NCI-H1694 (cell line): ENCODE results near the gene C5orf47.

ENCODE experiments used
- DNase-seq: peaks from one replicate; lab custom pipeline; 2025; lab: John Stamatoyannopoulos, UW

Gene C5orf47

GRCh38 chr5:173970878-173971650 lies 17.9 kb upstream of the C5orf47 start:
- no peak for DNase-seq

- no peak for DNase-seq
Measured at GRCh38 chr5:173971681-173972345, 17.2 kb upstream of the C5orf47 start.

GRCh38 chr5:173972607-173972924 lies 16.4 kb upstream of the C5orf47 start:
- no peak for DNase-seq

GRCh38 chr5:173972925-173973615 lies 15.9 kb upstream of the C5orf47 start:
- DNase-seq: peak; percentile 72

GRCh38 chr5:173973616-173973969 lies 15.4 kb upstream of the C5orf47 start:
- DNase-seq: no peak

- no peak for DNase-seq
Measured at GRCh38 chr5:173974688-173975239, 14.2 kb upstream of the C5orf47 start.

GRCh38 chr5:173981185-173981761 lies 7.7 kb upstream of the C5orf47 start:
- no peak for DNase-seq

- no peak for DNase-seq
Measured at GRCh38 chr5:173984218-173984617, 4.8 kb upstream of the C5orf47 start.

GRCh38 chr5:173989432-173990082 lies 587 bp downstream of the C5orf47 start:
- no peak for DNase-seq

- no peak for DNase-seq
Measured at GRCh38 chr5:173997331-173997730, 8.4 kb downstream of the C5orf47 start.

GRCh38 chr5:173998531-173998930 lies 9.6 kb downstream of the C5orf47 start:
- DNase-seq: no peak

GRCh38 chr5:174000076-174000475 lies 11.1 kb downstream of the C5orf47 start:
- DNase-seq: no peak

GRCh38 chr5:174003795-174004194 lies 14.8 kb downstream of the C5orf47 start:
- no peak for DNase-seq

- DNase-seq: no peak
Measured at GRCh38 chr5:174008922-174009321, 20.0 kb downstream of the C5orf47 start.

- no peak for DNase-seq
Measured at GRCh38 chr5:174010365-174010764, 21.4 kb downstream of the C5orf47 start.

GRCh38 chr5:174011441-174011840 lies 22.5 kb downstream of the C5orf47 start:
- no peak for DNase-seq

- DNase-seq: peak; percentile 57
Measured at GRCh38 chr5:174020069-174020927, 31.3 kb downstream of the C5orf47 start.

GRCh38 chr5:174020928-174021304 lies 31.9 kb downstream of the C5orf47 start:
- DNase-seq: no peak

- no peak for DNase-seq
Measured at GRCh38 chr5:174022384-174023095, 33.6 kb downstream of the C5orf47 start.

- no peak for DNase-seq
Measured at GRCh38 chr5:174030286-174030685, 41.3 kb downstream of the C5orf47 start.
